Measurements from ENCODE around the gene PAIP1.

GRCh38 chr5:43540746-43541145 is 16.1 kb downstream of the PAIP1 start:
- TF ChIP-seq POLR2AphosphoS5 (IDR thresholded peaks at IDR 0.05; ENCODE audit: low read depth, low read length): no peak
- no peak for TF ChIP-seq POLR2A (IDR thresholded peaks at IDR 0.05; ENCODE audit: low read depth, low read length)
- no peak for TF ChIP-seq TAF1 (IDR thresholded peaks at IDR 0.05; ENCODE audit: borderline replicate concordance, low read depth, low read length)

All from GM12892 (cell line).